Upper lobe of right lung (tissue), 1 donor: ENCODE results near the gene CEP131. TPM values are rescaled to one million over a fixed set of nuclear protein-coding genes. Genes with fewer than 3 reads are reported as not detected.

ENCODE experiments used
- ATAC-seq: fragments of 200-7000 bp; cut with Tn5 transposase; one replicate; pipeline ENCODE4 v1.9.1; 2020; ENCODE audit warnings: mild to moderate bottlenecking, moderate library complexity
- DNase-seq: peaks from one replicate; pipeline ENCODE4 v3.0.0-alpha.2; 2020
- H3K27ac ChIP-seq: fragments of 200-600 bp; one replicate; pipeline ENCODE4 v1.8.0; 2022
- H3K27me3 ChIP-seq: fragments of 200-600 bp; one replicate; pipeline ENCODE4 v1.8.0; 2022; ENCODE audit warnings: mild to moderate bottlenecking
- H3K36me3 ChIP-seq: fragments of 200-600 bp; one replicate; pipeline ENCODE4 v1.8.0; 2022
- H3K4me1 ChIP-seq: fragments of 200-600 bp; one replicate; pipeline ENCODE4 v1.8.0; 2022
- H3K4me3 ChIP-seq: fragments of 200-600 bp; one replicate; pipeline ENCODE4 v1.8.0; 2022; ENCODE audit warnings: mild to moderate bottlenecking
- H3K9me3 ChIP-seq: fragments of 200-600 bp; one replicate; pipeline ENCODE4 v1.8.0; 2022
- CTCF ChIP-seq: fragments of 200-600 bp; IDR thresholded peaks from one replicate; pipeline ENCODE4 v1.8.0; 2022; ENCODE audit warnings: antibody characterized with exemption
- intact Hi-C: fragments of 100-400 bp; cut with DNase I; formaldehyde crosslinking; loops from one replicate; pipeline ENCODE4 v1.11.0; 2022
- total RNA-seq: library from RNA; stranded (reverse); fragmentation: NEBNext Ultra II Directional; extraction: Animal tissue kit (Norgen Biotek cat#: 25700); gene quantifications from one replicate; pipeline ENCODE4 v1.2.1, GENCODE V29; 2021
- donor health status: DM: no; HTN: yes; CAD: no; lungs with severe emphysema.

CEP131 gene
- total RNA-seq, 1 donor from 2014 or later = 7.5 TPM

GRCh38 chr17:81198826-81199481, 23.8 kb downstream of the CEP131 start:
- H3K36me3 ChIP-seq = peaks cover 7% of the 10 kb centered on the region

GRCh38 chr17:81197831-81198490, 24.8 kb downstream of the CEP131 start:
- DNase-seq (no peak), ATAC-seq (no peak)
- Histone ChIP-seq H3K4me3 (no peak overlapping the region), H3K9me3 (no peaks in the 10 kb centered on the region), H3K27ac (no peak overlapping the region), H3K27me3 (no peaks in the 10 kb centered on the region), H3K36me3 (peaks cover 7% of the 10 kb centered on the region), H3K4me1 (peaks cover 8% of the 10 kb centered on the region)
- intact Hi-C loops = no loop called here
- no peak for TF ChIP-seq CTCF

More at GRCh38 chr17:81198826-81199481, 23.8 kb downstream of the CEP131 start:
- intact Hi-C loops = no loop called here
- no peak for ATAC-seq
- Histone ChIP-seq H3K27ac (no peak overlapping the region), H3K9me3 (no peaks in the 10 kb centered on the region), H3K4me1 (peaks cover 8% of the 10 kb centered on the region), H3K4me3 (no peak overlapping the region), H3K27me3 (no peaks in the 10 kb centered on the region)
- TF ChIP-seq CTCF = no peak
- DNase-seq = no peak

DNA sequence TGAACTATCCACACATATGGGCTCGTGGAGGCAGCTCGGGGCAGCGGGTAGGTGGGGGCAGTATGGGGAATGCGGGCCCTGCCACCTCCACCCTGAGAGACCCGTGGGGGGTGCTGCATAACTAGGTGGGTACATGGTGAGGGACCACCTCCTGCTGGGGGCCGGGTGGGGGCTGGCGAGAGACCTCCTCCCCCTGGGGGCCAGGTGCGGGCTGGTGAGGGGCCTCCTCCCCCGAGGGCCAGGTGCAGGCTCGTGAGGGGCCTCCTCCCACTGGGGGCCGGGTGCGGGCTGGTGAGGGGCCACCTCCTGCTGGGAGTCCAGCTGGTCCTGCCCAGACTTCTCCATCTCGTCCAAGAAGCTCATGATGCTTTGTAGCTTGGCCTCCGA, 25.4 kb downstream of the CEP131 start:
- Histone ChIP-seq H3K4me3 (no peak overlapping the region), H3K27ac (no peak overlapping the region), H3K4me1 (peaks cover 8% of the 10 kb centered on the region), H3K36me3 (peaks cover 7% of the 10 kb centered on the region), H3K27me3 (no peaks in the 10 kb centered on the region), H3K9me3 (no peaks in the 10 kb centered on the region)
- intact Hi-C loops = no loop called here
- DNase-seq (no peak), ATAC-seq (no peak)
- TF ChIP-seq CTCF = no peak

DNA sequence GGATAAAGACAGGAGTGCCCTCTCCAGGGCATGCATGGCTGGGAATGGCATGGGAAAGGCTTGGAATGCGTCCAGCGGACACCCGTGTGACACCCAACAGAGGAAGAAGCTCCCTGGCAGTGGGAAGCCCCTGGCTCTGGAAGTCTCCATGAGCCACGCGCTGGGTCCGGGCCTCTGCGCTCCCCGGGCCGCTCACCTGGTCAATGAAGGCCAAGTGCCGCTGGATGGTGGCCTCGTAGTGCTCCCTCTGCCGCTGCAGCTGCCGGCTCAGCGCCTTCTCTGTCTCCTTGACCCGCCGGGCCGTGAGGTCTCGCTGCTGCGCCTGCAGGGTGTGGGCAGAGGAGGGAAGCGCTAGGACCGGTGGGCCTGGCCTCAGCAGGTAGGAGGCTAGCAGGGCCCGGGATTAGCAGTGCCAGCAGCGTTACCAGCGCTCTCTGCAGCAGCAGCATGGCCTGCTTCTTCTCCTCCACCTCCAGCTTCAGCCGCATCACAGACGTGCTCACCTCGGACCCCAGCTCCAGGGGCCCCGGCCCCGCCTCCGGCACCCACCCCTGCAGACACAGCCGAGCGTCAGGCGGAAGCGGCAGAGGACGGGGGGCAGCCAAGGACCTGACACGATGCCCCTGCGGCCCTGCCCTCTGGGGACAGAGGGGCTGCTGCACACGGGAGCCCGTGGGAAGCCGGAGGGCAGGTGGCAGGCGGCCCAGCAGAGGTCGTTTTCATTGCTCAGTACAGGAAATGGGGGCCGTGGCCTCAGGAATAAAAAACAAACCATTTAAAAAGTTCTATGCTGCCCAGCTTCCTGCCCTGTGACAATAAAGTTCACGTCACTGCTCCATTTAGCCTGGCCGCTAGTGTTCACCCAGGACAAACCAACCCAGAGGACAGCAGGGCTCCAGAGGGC, 26.0 kb downstream of the CEP131 start:
- Histone ChIP-seq H3K4me3 (peak overlapping the region; percentile 3), H3K9me3 (no peaks in the 10 kb centered on the region), H3K36me3 (peaks cover 7% of the 10 kb centered on the region), H3K27ac (no peak overlapping the region), H3K27me3 (no peaks in the 10 kb centered on the region), H3K4me1 (peaks cover 8% of the 10 kb centered on the region)
- DNase-seq (no peak), ATAC-seq (no peak)
- no peak for TF ChIP-seq CTCF
- intact Hi-C loops = no loop called here

GRCh38 chr17:81195941-81196495, 26.7 kb downstream of the CEP131 start:
- intact Hi-C loops = no loop called here
- Histone ChIP-seq H3K27me3 (no peaks in the 10 kb centered on the region), H3K9me3 (no peaks in the 10 kb centered on the region), H3K4me1 (peaks cover 8% of the 10 kb centered on the region), H3K36me3 (peaks cover 7% of the 10 kb centered on the region), H3K4me3 (no peak overlapping the region), H3K27ac (no peak overlapping the region)
- no peak for ATAC-seq
- TF ChIP-seq CTCF = no peak
- DNase-seq = no peak
